Mammary epithelial cell (primary cell): ENCODE data around the gene SLC6A1.

Source experiments
- EZH2 ChIP-seq: IDR thresholded peaks from 2 replicates; pipeline ENCODE4 v1.6.1; 2012; ENCODE audit warnings: low read length, inconsistent platforms, borderline replicate concordance
- TF ChIP-seq, protein P1 (sequence below), 2 donors: IDR thresholded peaks in 1 of 2; conservative IDR thresholded peaks in 1 of 2; 2 replicates each; pipeline ENCODE4 v1.5.1; 2011 to 2012; ENCODE audit warnings: inconsistent platforms in 2 of 2, low read length in 2 of 2, mild to moderate bottlenecking in 2 of 2, control low read depth in 1 of 2, low read depth in 1 of 2; ENCODE audit not compliant: insufficient read depth in 1 of 2; ENCODE audit errors: extremely low read depth in 1 of 2

DNA sequence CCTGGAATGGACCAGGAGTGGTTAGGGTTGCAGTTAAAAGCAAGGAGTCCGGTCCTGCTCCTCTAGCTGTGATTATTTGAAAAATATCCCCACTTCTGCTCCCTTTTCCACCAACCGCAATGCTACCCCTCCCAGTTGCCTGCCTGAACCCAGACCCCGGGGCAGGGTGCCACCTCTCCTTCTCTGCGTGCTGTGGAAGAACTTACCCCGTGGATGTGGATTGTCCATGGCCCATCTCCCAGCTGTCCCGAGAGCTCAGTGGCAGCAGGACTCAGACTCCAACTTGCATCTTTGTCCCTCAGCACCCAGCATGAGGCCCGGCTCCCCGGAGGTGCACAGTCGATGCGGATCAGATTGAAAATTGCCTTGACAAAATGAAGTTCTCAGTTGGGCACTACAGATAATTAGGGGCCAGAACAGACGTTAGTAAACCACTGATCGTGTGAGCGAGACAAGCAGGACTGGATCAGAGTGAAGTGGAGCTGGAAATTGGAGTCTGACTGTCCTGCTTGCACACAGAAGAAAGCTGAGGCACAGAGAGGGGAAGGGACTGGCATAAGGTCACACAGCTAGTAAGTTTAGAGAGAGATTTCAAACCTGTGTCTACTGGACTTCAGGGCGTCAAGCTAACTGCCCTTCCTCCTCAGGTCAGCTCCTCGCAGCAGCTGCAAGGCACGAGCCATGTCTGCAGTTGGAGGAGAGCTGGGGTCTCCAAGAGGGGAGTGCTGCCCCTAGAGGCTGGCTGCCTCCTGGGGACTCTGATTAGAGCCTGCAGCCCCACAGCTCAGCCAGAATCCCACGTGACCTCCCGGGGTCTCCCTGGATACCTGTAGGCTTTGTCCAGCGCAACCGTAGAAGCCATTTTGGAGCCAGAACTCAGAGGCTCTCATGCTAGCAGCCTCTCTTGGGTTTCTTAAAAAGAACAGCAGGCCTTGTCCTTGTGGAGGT lies 14.7 kb downstream of the SLC6A1 start:
- TF ChIP-seq, protein P1, sequence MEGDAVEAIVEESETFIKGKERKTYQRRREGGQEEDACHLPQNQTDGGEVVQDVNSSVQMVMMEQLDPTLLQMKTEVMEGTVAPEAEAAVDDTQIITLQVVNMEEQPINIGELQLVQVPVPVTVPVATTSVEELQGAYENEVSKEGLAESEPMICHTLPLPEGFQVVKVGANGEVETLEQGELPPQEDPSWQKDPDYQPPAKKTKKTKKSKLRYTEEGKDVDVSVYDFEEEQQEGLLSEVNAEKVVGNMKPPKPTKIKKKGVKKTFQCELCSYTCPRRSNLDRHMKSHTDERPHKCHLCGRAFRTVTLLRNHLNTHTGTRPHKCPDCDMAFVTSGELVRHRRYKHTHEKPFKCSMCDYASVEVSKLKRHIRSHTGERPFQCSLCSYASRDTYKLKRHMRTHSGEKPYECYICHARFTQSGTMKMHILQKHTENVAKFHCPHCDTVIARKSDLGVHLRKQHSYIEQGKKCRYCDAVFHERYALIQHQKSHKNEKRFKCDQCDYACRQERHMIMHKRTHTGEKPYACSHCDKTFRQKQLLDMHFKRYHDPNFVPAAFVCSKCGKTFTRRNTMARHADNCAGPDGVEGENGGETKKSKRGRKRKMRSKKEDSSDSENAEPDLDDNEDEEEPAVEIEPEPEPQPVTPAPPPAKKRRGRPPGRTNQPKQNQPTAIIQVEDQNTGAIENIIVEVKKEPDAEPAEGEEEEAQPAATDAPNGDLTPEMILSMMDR (conservative IDR thresholded peaks at IDR 0.05 in 1 of 2, IDR thresholded peaks at IDR 0.05 in 1 of 2; ENCODE audit: extremely low read depth in 1 of 2, insufficient read depth in 1 of 2, low read depth in 1 of 2, low read length in 2 of 2) = no peak
- TF ChIP-seq EZH2 = no peak
